ENCODE results near the gene CCDC186. TPM values are rescaled to one million over a fixed set of nuclear protein-coding genes. Genes with fewer than 3 reads are reported as not detected.
"Not testable (repeated sequence)": the region's sequence is repeated elsewhere in the genome, so short reads cannot be mapped to it uniquely, and the experiment has no call there.

The CCDC186 gene
- polyA plus RNA-seq, 1 donor from 2014 or later: 24.2 TPM

DNA sequence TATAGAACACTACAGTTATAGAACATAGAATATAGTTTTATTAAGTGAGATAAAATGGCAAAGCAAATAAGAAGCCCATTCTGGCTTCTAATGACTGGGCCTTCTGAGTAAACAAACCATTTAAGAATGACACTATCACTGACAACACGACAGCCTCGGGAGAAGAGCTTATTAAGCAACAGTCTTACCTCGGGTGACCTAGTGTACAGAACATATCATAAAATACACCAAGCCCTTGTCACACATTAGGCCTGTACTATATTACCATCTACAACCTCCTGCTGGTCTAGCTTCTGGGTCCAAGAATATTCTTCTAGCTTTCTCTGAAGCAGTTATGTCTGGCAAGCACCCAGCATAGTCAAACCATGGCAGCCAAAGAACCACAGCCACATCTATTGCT is 32.0 kb downstream of the CCDC186 start:
- no peak for TF ChIP-seq POLR2AphosphoS5 (IDR thresholded peaks at IDR 0.05)
- TF ChIP-seq MXI1 (conservative IDR thresholded peaks at IDR 0.05; ENCODE audit: poor library complexity, severe bottlenecking): no peak
- TF ChIP-seq SMC3 (conservative IDR thresholded peaks at IDR 0.05; ENCODE audit: poor library complexity): no peak
- TF ChIP-seq TAF1 (IDR thresholded peaks at IDR 0.05; ENCODE audit: low read depth): no peak
- TF ChIP-seq EP300 (conservative IDR thresholded peaks at IDR 0.05; ENCODE audit: poor library complexity, severe bottlenecking): no peak
- no peak for TF ChIP-seq EZH2 (IDR thresholded peaks at IDR 0.05; ENCODE audit: borderline replicate concordance, insufficient read depth, low read length, poor library complexity, severe bottlenecking)
- no peak for TF ChIP-seq RAD21 (conservative IDR thresholded peaks at IDR 0.05)
- no peak for TF ChIP-seq CTCF (IDR thresholded peaks at IDR 0.05; ENCODE audit: poor library complexity, severe bottlenecking)
- TF ChIP-seq, protein P1, sequence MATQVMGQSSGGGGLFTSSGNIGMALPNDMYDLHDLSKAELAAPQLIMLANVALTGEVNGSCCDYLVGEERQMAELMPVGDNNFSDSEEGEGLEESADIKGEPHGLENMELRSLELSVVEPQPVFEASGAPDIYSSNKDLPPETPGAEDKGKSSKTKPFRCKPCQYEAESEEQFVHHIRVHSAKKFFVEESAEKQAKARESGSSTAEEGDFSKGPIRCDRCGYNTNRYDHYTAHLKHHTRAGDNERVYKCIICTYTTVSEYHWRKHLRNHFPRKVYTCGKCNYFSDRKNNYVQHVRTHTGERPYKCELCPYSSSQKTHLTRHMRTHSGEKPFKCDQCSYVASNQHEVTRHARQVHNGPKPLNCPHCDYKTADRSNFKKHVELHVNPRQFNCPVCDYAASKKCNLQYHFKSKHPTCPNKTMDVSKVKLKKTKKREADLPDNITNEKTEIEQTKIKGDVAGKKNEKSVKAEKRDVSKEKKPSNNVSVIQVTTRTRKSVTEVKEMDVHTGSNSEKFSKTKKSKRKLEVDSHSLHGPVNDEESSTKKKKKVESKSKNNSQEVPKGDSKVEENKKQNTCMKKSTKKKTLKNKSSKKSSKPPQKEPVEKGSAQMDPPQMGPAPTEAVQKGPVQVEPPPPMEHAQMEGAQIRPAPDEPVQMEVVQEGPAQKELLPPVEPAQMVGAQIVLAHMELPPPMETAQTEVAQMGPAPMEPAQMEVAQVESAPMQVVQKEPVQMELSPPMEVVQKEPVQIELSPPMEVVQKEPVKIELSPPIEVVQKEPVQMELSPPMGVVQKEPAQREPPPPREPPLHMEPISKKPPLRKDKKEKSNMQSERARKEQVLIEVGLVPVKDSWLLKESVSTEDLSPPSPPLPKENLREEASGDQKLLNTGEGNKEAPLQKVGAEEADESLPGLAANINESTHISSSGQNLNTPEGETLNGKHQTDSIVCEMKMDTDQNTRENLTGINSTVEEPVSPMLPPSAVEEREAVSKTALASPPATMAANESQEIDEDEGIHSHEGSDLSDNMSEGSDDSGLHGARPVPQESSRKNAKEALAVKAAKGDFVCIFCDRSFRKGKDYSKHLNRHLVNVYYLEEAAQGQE (IDR thresholded peaks at IDR 0.05; ENCODE audit: borderline replicate concordance): no peak
- no peak overlapping the region for H2AFZ ChIP-seq (ENCODE audit: low read depth, low read length)

DNA sequence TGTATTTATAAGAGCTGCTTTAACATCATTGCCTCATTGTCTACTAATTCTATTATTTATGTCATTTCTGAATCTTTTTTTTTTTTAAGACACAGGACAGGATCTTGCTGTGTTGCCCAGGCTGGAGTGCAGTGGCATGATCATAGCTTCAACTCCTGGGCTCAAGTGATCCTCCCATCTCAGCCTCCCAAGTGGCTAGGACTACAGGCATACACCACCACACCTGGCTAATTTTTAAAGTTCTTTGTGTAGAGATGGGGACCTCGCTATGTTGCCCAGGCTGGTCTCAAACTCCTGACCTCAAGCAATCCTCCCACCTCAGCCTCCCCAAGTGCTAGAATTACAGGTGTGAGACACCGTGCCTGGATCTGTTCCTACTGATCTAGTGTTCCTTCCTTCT is 33.2 kb downstream of the CCDC186 start:
- H3K4me3 ChIP-seq (ENCODE audit: low read length); H3K9ac ChIP-seq (ENCODE audit: low read length); H2AFZ ChIP-seq (ENCODE audit: low read depth, low read length); H3K4me2 ChIP-seq (ENCODE audit: low read length); H3K9me3 ChIP-seq (ENCODE audit: low read length); H3K9me2 ChIP-seq (ENCODE audit: insufficient read depth, low read length); H4K20me1 ChIP-seq (ENCODE audit: insufficient read depth); H3K27ac ChIP-seq (ENCODE audit: low read length); H3K27me3 ChIP-seq (ENCODE audit: insufficient read depth, low read depth, low read length); H3F3A ChIP-seq (ENCODE audit: insufficient read depth, low read length, poor library complexity, severe bottlenecking); H3K79me2 ChIP-seq (replicated peaks; ENCODE audit: insufficient read depth, low read length); H3K36me3 ChIP-seq (ENCODE audit: insufficient read depth, low read length): not testable (repeated sequence)

More for the DNA sequence above, 32.0 kb downstream of the CCDC186 start:
- no peaks in the 10 kb centered on the region for H3K27me3 ChIP-seq (ENCODE audit: insufficient read depth, low read depth, low read length)
- no peak overlapping the region for H3K27ac ChIP-seq (ENCODE audit: low read length)
- H4K20me1 ChIP-seq (ENCODE audit: insufficient read depth): no peaks in the 10 kb centered on the region
- no peaks in the 10 kb centered on the region for H3K9me2 ChIP-seq (ENCODE audit: insufficient read depth, low read length)
- no peak overlapping the region for H3K9ac ChIP-seq (ENCODE audit: low read length)
- H3K36me3 ChIP-seq (ENCODE audit: insufficient read depth, low read length): peaks cover 3% of the 10 kb centered on the region
- H3K4me3 ChIP-seq (ENCODE audit: low read length): no peak overlapping the region
- H3F3A ChIP-seq (ENCODE audit: insufficient read depth, low read length, poor library complexity, severe bottlenecking): no peaks in the 10 kb centered on the region
- no peaks in the 10 kb centered on the region for H3K9me3 ChIP-seq (ENCODE audit: low read length)
- H3K4me2 ChIP-seq (ENCODE audit: low read length): no peak overlapping the region
- no peaks in the 10 kb centered on the region for H3K79me2 ChIP-seq (replicated peaks; ENCODE audit: insufficient read depth, low read length)

DNA sequence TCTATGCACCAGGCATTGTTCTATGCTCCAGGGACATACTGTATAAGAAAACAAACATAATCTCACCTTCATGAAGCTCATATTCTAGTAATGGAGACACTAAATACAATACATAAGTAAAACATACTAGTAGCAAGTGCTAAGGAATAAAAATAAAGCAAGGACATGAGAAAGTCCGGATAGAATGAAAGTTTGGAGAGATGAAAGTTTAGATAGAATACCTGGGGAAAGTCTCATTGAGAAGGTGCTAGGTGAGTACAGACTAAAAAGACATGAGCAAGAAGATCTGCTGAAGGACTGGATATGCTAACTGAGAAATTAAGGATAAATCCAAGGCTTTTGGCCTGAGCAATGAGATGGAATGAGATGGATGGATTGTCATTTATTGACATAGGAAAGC is 34.0 kb downstream of the CCDC186 start:
- H4K20me1 ChIP-seq (ENCODE audit: insufficient read depth): no peaks in the 10 kb centered on the region
- no peaks in the 10 kb centered on the region for H3K9me3 ChIP-seq (ENCODE audit: low read length)
- H3K27ac ChIP-seq (ENCODE audit: low read length): no peak overlapping the region
- H3K4me2 ChIP-seq (ENCODE audit: low read length): no peak overlapping the region
- H2AFZ ChIP-seq (ENCODE audit: low read depth, low read length): no peak overlapping the region
- no peaks in the 10 kb centered on the region for H3F3A ChIP-seq (ENCODE audit: insufficient read depth, low read length, poor library complexity, severe bottlenecking)
- no peak overlapping the region for H3K4me3 ChIP-seq (ENCODE audit: low read length)
- H3K9me2 ChIP-seq (ENCODE audit: insufficient read depth, low read length): no peaks in the 10 kb centered on the region
- H3K36me3 ChIP-seq (ENCODE audit: insufficient read depth, low read length): no peaks in the 10 kb centered on the region
- no peaks in the 10 kb centered on the region for H3K79me2 ChIP-seq (replicated peaks; ENCODE audit: insufficient read depth, low read length)
- H3K9ac ChIP-seq (ENCODE audit: low read length): no peak overlapping the region
- H3K27me3 ChIP-seq (ENCODE audit: insufficient read depth, low read depth, low read length): no peaks in the 10 kb centered on the region
- no peak for TF ChIP-seq POLR2AphosphoS5 (IDR thresholded peaks at IDR 0.05)
- TF ChIP-seq RAD21 (conservative IDR thresholded peaks at IDR 0.05): no peak
- TF ChIP-seq CTCF (IDR thresholded peaks at IDR 0.05; ENCODE audit: poor library complexity, severe bottlenecking): no peak
- TF ChIP-seq, protein P1 (IDR thresholded peaks at IDR 0.05; ENCODE audit: borderline replicate concordance): no peak
- TF ChIP-seq SMC3 (conservative IDR thresholded peaks at IDR 0.05; ENCODE audit: poor library complexity): no peak
- TF ChIP-seq TAF1 (IDR thresholded peaks at IDR 0.05; ENCODE audit: low read depth): no peak
- TF ChIP-seq EP300 (conservative IDR thresholded peaks at IDR 0.05; ENCODE audit: poor library complexity, severe bottlenecking): no peak
- no peak for TF ChIP-seq EZH2 (IDR thresholded peaks at IDR 0.05; ENCODE audit: borderline replicate concordance, insufficient read depth, low read length, poor library complexity, severe bottlenecking)
